Liver (tissue), 9 donors: ENCODE results near the gene TRAIP. TPM values are rescaled to one million over a fixed set of nuclear protein-coding genes. Genes with fewer than 3 reads are reported as not detected.

Source experiments
- DNase-seq: peaks from one replicate; pipeline ENCODE4 v3.0.0-alpha.2; 2017; ENCODE audit warnings: low spot score
- H3K27ac ChIP-seq, 2 donors: one replicate each; pipeline ENCODE4 v1.7.0; 2013; ENCODE audit warnings: inconsistent platforms in 2 of 2, low read length in 2 of 2, control low read depth in 1 of 2, low read depth in 1 of 2, mild to moderate bottlenecking in 1 of 2
- H3K27me3 ChIP-seq, 4 donors: one replicate each; pipeline versions ENCODE4 v1.6.1 to v1.7.0; 2013; ENCODE audit warnings: low read length in 3 of 4, inconsistent platforms in 1 of 4, mild to moderate bottlenecking in 1 of 4, moderate library complexity in 1 of 4; ENCODE audit not compliant: control insufficient read depth in 4 of 4, insufficient read depth in 4 of 4
- H3K36me3 ChIP-seq, 4 donors: one replicate each; pipeline versions ENCODE4 v1.6.1 to v1.7.0; 2013; ENCODE audit warnings: low read length in 3 of 4, mild to moderate bottlenecking in 3 of 4, low read depth in 1 of 4, moderate library complexity in 1 of 4; ENCODE audit not compliant: control insufficient read depth in 4 of 4, insufficient read depth in 3 of 4
- H3K4me1 ChIP-seq, 4 donors: one replicate each; pipeline versions ENCODE4 v1.6.1 to v1.7.0; 2013; ENCODE audit warnings: low read length in 3 of 4, mild to moderate bottlenecking in 3 of 4, moderate library complexity in 1 of 4; ENCODE audit not compliant: control insufficient read depth in 4 of 4, insufficient read depth in 4 of 4
- H3K4me3 ChIP-seq, 3 donors: one replicate each; pipeline versions ENCODE4 v1.6.1 to v1.7.0; 2013; ENCODE audit warnings: low read length in 3 of 3, control low read depth in 1 of 3, low read depth in 1 of 3, mild to moderate bottlenecking in 1 of 3
- H3K9ac ChIP-seq, 2 donors: one replicate each; pipeline ENCODE4 v1.7.0; 2013; ENCODE audit warnings: low read length in 2 of 2, mild to moderate bottlenecking in 2 of 2, moderate library complexity in 2 of 2, control low read depth in 1 of 2, low read depth in 1 of 2
- H3K9me3 ChIP-seq, 4 donors: one replicate each; pipeline versions ENCODE4 v1.6.1 to v1.7.0; 2013; ENCODE audit warnings: low read length in 3 of 4; ENCODE audit not compliant: control insufficient read depth in 4 of 4
- ATF3 ChIP-seq: IDR thresholded peaks from 2 replicates; pipeline ENCODE4 v1.6.1; 2016; ENCODE audit warnings: antibody characterized with exemption
- CTCF ChIP-seq: fragments of 150-350 bp; IDR thresholded peaks from 2 replicates; pipeline ENCODE4 v1.5.1; 2017; ENCODE audit warnings: improper control_type of control experiment, low read depth, low read length; ENCODE audit not compliant: missing input control
- EGR1 ChIP-seq, 2 donors: IDR thresholded peaks; 2 replicates each; pipeline ENCODE4 v1.6.1; 2016 to 2018; ENCODE audit warnings: antibody characterized with exemption in 2 of 2, low read depth in 2 of 2
- FOXA1 ChIP-seq: IDR thresholded peaks from 2 replicates; pipeline ENCODE4 v1.6.1; 2016; ENCODE audit warnings: antibody characterized with exemption
- FOXA2 ChIP-seq: IDR thresholded peaks from 2 replicates; pipeline ENCODE4 v1.6.1; 2016; ENCODE audit warnings: antibody characterized with exemption
- GABPA ChIP-seq, 2 donors: IDR thresholded peaks in 1 of 2; conservative IDR thresholded peaks in 1 of 2; 2 replicates each; pipeline ENCODE4 v1.6.1; 2016; ENCODE audit warnings: antibody characterized with exemption in 2 of 2, mild to moderate bottlenecking in 1 of 2, moderate library complexity in 1 of 2
- HNF4A ChIP-seq, 2 donors: conservative IDR thresholded peaks; 2 replicates each; pipeline ENCODE4 v1.6.1; 2016; ENCODE audit warnings: antibody characterized with exemption in 2 of 2, mild to moderate bottlenecking in 2 of 2
- HNF4G ChIP-seq: IDR thresholded peaks from 2 replicates; pipeline ENCODE4 v1.6.1; 2016; ENCODE audit warnings: antibody characterized with exemption
- JUND ChIP-seq, 2 donors: IDR thresholded peaks; 2 replicates each; pipeline ENCODE4 v1.6.1; 2016; ENCODE audit warnings: antibody characterized with exemption in 2 of 2
- MAX ChIP-seq: IDR thresholded peaks from 2 replicates; pipeline ENCODE4 v1.6.1; 2016; ENCODE audit warnings: antibody characterized with exemption
- NR2F2 ChIP-seq: IDR thresholded peaks from 2 replicates; pipeline ENCODE4 v1.6.1; 2016; ENCODE audit warnings: antibody characterized with exemption
- RAD21 ChIP-seq, 2 donors: IDR thresholded peaks; 2 replicates each; pipeline ENCODE4 v1.6.1; 2016; ENCODE audit warnings: antibody characterized with exemption in 2 of 2, mild to moderate bottlenecking in 2 of 2
- RXRA ChIP-seq, 2 donors: IDR thresholded peaks; 2 replicates each; pipeline ENCODE4 v1.6.1; 2017 to 2018; ENCODE audit warnings: antibody characterized with exemption in 2 of 2, mild to moderate bottlenecking in 1 of 2
- SP1 ChIP-seq: IDR thresholded peaks from 2 replicates; pipeline ENCODE4 v1.6.1; 2018; ENCODE audit warnings: antibody characterized with exemption, mild to moderate bottlenecking
- TAF1 ChIP-seq: conservative IDR thresholded peaks from 2 replicates; pipeline ENCODE4 v1.6.1; 2016; ENCODE audit warnings: antibody characterized with exemption, mild to moderate bottlenecking
- ZBTB33 ChIP-seq: IDR thresholded peaks from 2 replicates; pipeline ENCODE4 v1.6.1; 2016; ENCODE audit warnings: antibody characterized with exemption
- WGBS: extraction: QIAGEN DNeasy Blood & Tissue Kit; methylation state at CpG from one replicate; pipeline ENCODE4 v1.1.7; 2013; 5-methylcytosine and 5-hydroxymethylcytosine counted together
- polyA plus RNA-seq, 2 donors: library from polyadenylated mRNA; stranded (reverse) in 1 of 2; unstranded in 1 of 2; fragments of 200-250 nt in 1 of 2; fragments of >200 nt in 1 of 2; fragmentation: Nextera tagmentation in 1 of 2; extraction: Ambion mirVana in 1 of 2; gene quantifications; one replicate each; pipeline versions ENCODE4 v1.2.1 to v1.2.3, GENCODE V29; 2013 to 2015
- total RNA-seq, 2 donors: library from RNA; depleted of rRNA; stranded (reverse); fragments of >200 nt; gene quantifications; one replicate each; pipeline ENCODE4 v1.2.3, GENCODE V29; 2014
- donor health status: healthy.
- donor health status: healthy.
- donor health status: healthy.
- donor health status: healthy.
- donor health status: healthy.

TRAIP gene
- total and polyA plus RNA-seq, 4 donors, result 0.42 to 7.9 (median 0.64) TPM

GRCh38 chr3:49791571-49791970 is 64.8 kb downstream of the TRAIP start:
- Histone ChIP-seq H3K4me1 (peaks cover 0 to 7% (median 3%) of the 10 kb centered on the region in 4 donors), H3K9me3 (no peaks in the 10 kb centered on the region), H3K27ac (no peak overlapping the region), H3K9ac (no peak overlapping the region), H3K36me3 (no peaks in the 10 kb centered on the region), H3K27me3 (no peaks in the 10 kb centered on the region), H3K4me3 (no peak overlapping the region)
- no peak for DNase-seq
- TF ChIP-seq SP1, result no peak
- TF ChIP-seq ZBTB33, result no peak
- TF ChIP-seq HNF4G, result no peak
- no peak for TF ChIP-seq EGR1 (IDR thresholded peaks at IDR 0.05; ENCODE audit: low read depth in 2 of 2)
- TF ChIP-seq FOXA2, result no peak
- no peak for TF ChIP-seq CTCF
- TF ChIP-seq NR2F2, result no peak
- no peak for TF ChIP-seq JUND (IDR thresholded peaks at IDR 0.05)
- TF ChIP-seq FOXA1, result no peak
- TF ChIP-seq HNF4A (conservative IDR thresholded peaks at IDR 0.05), result no peak
- no peak for TF ChIP-seq ATF3
- TF ChIP-seq RAD21 (IDR thresholded peaks at IDR 0.05), result no peak
- WGBS, result 89% methylated on average over 4 of the region's 4 CpGs

DNA sequence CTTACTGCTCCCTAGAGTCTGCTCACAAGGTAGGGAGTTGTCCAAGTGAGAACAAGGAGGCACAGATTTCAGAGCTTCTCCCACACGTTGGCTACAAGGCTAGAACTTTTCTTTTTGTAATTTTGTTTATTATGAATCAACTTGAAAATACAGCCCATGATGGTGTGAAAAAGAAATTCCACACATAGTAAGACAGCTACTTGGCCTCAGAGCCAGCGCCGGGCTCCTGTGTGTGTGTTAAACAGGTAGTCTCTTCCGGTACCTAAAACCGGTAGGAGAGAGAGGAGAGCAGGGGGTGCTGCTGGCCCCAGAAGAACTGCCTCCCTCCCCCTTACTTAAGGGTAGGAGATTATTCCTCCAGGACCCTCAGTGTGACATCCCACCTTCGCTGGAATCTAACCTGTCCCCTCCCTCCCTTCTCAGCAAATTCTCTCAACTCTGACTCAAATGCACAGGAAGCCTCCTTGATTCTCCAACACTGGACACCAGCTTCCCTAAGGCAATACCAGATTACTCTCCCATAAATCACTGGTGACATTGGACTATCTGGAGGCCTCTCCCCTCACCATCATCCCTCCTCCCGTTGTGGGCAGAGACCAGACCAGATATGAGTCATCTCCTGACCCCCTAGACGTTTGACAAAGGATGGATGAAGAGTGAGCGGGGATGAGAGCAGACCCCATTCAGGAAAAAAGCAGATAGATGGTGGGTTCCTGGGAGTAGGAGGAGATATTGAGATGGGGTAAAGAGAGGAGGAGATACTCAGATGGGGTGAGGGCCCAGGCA is 65.5 kb downstream of the TRAIP start:
- Histone ChIP-seq H3K36me3 (no peaks in the 10 kb centered on the region), H3K4me3 (no peak overlapping the region), H3K4me1 (peaks cover 0 to 8% (median 3%) of the 10 kb centered on the region in 4 donors), H3K27ac (no peak overlapping the region), H3K27me3 (no peaks in the 10 kb centered on the region), H3K9me3 (no peaks in the 10 kb centered on the region), H3K9ac (no peak overlapping the region)
- TF ChIP-seq CTCF (no peak), ZBTB33 (no peak), RAD21 (IDR thresholded peaks at IDR 0.05) (no peak), TAF1 (no peak), HNF4A (conservative IDR thresholded peaks at IDR 0.05) (no peak), SP1 (no peak), RXRA (IDR thresholded peaks at IDR 0.05) (no peak), NR2F2 (no peak), FOXA1 (no peak), GABPA (IDR thresholded peaks at IDR 0.05 in 1 of 2, conservative IDR thresholded peaks at IDR 0.05 in 1 of 2) (no peak), HNF4G (no peak), EGR1 (IDR thresholded peaks at IDR 0.05; ENCODE audit: low read depth in 2 of 2) (no peak), ATF3 (no peak), JUND (IDR thresholded peaks at IDR 0.05) (no peak), MAX (no peak), FOXA2 (no peak)
- WGBS, result 77% methylated on average over 9 of the region's 9 CpGs
- DNase-seq, result no peak
